ENCODE measurements around the gene KCNG2.

Gene KCNG2

GRCh38 chr18:79848579-79849327 lies 51.0 kb downstream of the KCNG2 start:
- TF ChIP-seq CTCF (IDR thresholded peaks at IDR 0.05): no peak
- peaks cover 8% of the 10 kb centered on the region for H3K27me3 Mint-ChIP-seq (ENCODE audit: low read depth, poor library complexity)
- peaks cover 15% of the 10 kb centered on the region for H3K9me3 Mint-ChIP-seq
- peaks cover 13% of the 10 kb centered on the region for H3K4me1 Mint-ChIP-seq
- no peaks in the 10 kb centered on the region for H3K36me3 Mint-ChIP-seq (ENCODE audit: low read depth)
- no peak overlapping the region for H3K27ac Mint-ChIP-seq
- no peak overlapping the region for H3K4me3 Mint-ChIP-seq
- DNase-seq: no peak

GRCh38 chr18:79849328-79850207 lies 51.8 kb downstream of the KCNG2 start:
- H3K27ac Mint-ChIP-seq: no peak overlapping the region
- no peak for DNase-seq
- H3K9me3 Mint-ChIP-seq: peaks cover 9% of the 10 kb centered on the region
- no peak for TF ChIP-seq CTCF (IDR thresholded peaks at IDR 0.05)
- peaks cover 13% of the 10 kb centered on the region for H3K4me1 Mint-ChIP-seq
- no peaks in the 10 kb centered on the region for H3K36me3 Mint-ChIP-seq (ENCODE audit: low read depth)
- peaks cover 8% of the 10 kb centered on the region for H3K27me3 Mint-ChIP-seq (ENCODE audit: low read depth, poor library complexity)
- no peak overlapping the region for H3K4me3 Mint-ChIP-seq

GRCh38 chr18:79850731-79851130 lies 53.0 kb downstream of the KCNG2 start:
- no peak for TF ChIP-seq CTCF (IDR thresholded peaks at IDR 0.05)
- H3K4me1 Mint-ChIP-seq: peaks cover 16% of the 10 kb centered on the region
- no peak overlapping the region for H3K4me3 Mint-ChIP-seq
- no peaks in the 10 kb centered on the region for H3K36me3 Mint-ChIP-seq (ENCODE audit: low read depth)
- H3K9me3 Mint-ChIP-seq: peaks cover 11% of the 10 kb centered on the region
- DNase-seq: no peak
- H3K27ac Mint-ChIP-seq: no peak overlapping the region
- H3K27me3 Mint-ChIP-seq (ENCODE audit: low read depth, poor library complexity): peaks cover 11% of the 10 kb centered on the region

DNA sequence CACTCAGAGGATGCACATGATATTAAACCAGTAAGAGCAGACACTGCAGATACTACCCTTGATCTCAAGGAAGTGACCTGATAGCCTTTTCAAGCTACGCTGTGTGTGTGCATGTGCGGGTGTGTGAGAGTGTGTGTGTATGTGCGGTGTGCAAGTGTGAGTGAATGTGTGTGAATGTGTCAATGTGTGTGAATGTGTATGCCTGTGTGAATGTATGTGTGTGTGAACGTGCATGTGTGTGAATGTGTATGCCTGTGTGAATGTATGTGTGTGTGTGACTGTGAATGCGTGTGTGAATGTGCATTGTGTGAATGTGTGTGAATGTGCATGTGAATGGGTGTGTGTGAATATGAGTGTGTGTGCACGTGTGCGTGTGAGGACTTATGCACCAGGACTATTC lies 53.8 kb downstream of the KCNG2 start:
- Mint-ChIP-seq H3K4me1 (peaks cover 22% of the 10 kb centered on the region), H3K27me3 (ENCODE audit: low read depth, poor library complexity) (peaks cover 18% of the 10 kb centered on the region), H3K4me3 (no peak overlapping the region), H3K27ac (no peak overlapping the region), H3K36me3 (ENCODE audit: low read depth) (no peaks in the 10 kb centered on the region), H3K9me3 (peaks cover 12% of the 10 kb centered on the region)
- DNase-seq: no peak
- no peak for TF ChIP-seq CTCF (IDR thresholded peaks at IDR 0.05)

GRCh38 chr18:79851950-79852349 lies 54.2 kb downstream of the KCNG2 start:
- Mint-ChIP-seq H3K27ac (no peak overlapping the region), H3K4me3 (no peak overlapping the region), H3K36me3 (ENCODE audit: low read depth) (no peaks in the 10 kb centered on the region), H3K27me3 (ENCODE audit: low read depth, poor library complexity) (peaks cover 15% of the 10 kb centered on the region), H3K9me3 (peaks cover 12% of the 10 kb centered on the region), H3K4me1 (peaks cover 23% of the 10 kb centered on the region)
- TF ChIP-seq CTCF (IDR thresholded peaks at IDR 0.05): no peak
- no peak for DNase-seq

All from nephron progenitor cell (in vitro differentiated cells).